A172 (cell line): ENCODE results near the gene ARHGAP10. TPM values are rescaled to one million over a fixed set of nuclear protein-coding genes. Genes with fewer than 3 reads are reported as not detected.

Experiments used
- DNase-seq: peaks from one replicate; pipeline ENCODE4 v3.0.0-alpha.2; 2015; ENCODE audit warnings: low spot score
- total RNA-seq: library from RNA; depleted of rRNA; stranded (reverse); fragments of >200 nt; shearing (Covaris generic); gene quantifications from 2 replicates; pipeline ENCODE4 v1.2.3, GENCODE V29; 2014

ARHGAP10 gene
- total RNA-seq, 1 experiment from 2014 or later = 9.1 TPM

DNA sequence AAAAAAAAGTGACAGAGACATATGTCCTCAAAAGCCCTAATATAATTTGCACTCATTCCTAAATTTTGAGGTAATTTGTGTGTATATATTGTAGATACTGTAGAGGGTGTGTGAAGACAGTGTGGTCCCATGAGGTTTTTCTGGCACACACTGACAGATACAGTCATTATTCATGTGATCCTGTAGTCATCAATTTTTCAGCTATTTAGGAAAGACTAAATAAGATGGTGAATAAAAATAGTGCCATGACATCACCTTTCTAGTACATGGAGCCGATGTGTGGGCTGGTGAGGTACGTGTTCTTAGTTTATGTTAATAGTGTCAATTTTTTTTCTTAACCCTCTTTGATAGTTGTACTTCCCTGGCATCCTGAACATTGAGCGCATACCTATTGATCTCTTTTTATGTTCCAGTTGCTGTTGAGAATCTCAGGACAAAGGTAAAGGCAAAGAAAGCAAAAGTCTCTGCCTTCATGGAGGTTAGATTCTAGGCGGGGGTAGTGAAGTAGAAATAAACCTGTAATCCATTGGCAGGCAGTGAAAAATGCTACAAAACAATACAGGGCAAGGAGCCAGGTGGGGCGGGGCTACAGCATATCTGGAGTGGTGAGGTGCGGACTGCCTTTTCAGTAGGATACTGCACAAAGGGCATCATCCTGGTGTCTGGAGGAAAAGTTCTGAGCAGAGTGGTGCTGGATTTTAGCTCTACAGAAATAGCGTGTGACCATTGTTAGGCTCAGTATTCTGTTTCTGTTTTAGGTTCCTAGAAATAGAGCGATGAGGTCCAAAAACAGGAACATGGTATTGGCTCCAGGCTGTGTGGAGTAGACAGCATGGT is 93.8 kb downstream of the ARHGAP10 start:
- DNase-seq = peak; percentile 18

DNA sequence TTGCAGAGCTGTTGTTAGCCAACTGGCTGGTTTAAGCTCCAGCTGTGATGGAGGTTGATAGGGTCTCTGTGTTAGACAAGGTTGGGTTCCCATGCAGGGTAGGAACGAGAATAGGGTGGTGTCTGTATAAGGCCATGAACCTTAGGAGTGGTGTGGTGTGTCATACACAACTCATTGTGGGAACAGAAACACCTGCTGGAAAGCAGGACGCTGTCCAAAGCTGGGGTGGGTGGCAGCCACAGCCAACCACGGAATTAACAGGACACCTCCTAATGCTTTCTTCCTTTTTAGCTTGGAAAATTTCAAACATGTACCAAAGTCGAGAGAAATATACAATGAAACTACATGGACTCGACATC is 94.4 kb downstream of the ARHGAP10 start:
- no peak for DNase-seq

DNA sequence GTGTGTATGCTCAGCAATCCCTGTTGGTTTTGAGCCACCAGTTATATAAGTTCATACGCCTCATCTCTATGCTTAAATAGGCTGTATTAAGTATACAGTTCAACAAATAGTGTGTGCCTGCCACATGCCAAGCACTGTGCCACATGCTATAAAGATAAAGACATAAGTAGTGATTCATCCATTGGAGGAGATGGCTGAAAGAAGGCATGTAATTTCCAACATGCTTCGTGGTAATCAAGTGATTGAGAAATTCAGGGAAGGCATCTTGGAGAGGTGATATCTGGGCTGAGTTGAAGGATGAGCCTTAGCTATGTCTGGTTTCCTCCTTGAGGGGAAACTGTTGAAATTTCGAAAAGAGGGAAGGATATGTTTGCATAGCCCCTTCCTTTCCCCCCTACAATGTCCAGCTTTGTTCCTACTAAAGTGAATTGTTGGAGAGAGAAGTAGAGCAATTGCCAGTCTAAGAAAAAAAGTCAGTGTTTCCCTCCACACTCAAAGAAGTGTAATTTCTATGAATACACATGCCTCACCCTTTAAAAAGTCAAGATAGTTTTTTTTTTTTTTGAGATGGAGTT is 96.5 kb downstream of the ARHGAP10 start:
- no peak for DNase-seq

DNA sequence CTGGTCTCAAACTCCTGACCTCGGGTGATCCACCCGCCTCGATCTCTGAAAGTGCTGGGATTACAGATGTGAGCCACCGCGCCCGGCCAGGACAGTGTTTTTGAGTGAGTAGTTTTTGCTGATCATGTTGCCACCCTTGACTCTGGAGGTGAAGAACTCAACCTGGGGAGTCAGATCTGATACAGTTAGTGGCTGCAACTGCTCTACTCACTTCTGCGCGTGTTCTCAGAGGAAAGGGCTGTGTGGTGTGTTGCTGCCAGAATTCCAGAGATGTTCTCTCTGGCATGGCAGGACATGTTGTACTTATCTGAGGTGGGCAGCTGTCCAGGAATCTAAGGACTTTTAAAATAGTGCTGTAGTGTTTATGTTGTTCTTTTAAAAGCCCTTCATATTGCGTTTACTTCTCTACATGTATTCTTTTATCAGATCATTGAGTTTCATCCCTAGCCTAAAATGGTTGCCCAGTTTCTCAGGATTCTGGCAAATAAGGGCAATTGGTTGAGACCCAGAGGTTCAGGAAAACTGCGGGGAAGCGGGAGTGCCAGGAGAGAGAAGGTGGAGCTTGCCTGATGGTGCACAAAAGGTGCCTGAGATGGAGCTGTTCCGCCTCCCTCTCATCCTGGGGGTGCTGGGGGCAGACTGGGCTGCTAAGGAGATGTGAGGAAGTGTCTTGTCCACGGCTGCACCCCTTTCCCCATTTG is 97.7 kb downstream of the ARHGAP10 start:
- no peak for DNase-seq

DNA sequence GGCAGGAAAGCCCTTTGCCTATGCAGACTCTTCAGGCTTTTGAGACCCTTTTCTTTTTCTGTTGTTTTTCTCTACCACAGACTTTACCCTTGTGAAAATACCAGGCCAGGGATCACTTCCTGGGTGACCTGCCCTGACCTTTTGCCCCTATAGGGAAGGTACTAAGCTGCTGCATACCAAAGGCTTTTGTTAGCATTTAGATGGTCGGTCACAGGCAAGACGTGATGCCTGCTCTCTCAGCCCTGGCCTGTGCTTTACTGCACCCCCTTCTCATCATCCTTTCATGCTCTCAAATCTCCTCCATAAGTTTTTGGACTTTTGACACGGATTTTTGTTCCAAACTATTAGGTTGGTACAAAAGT is 98.2 kb downstream of the ARHGAP10 start:
- no peak for DNase-seq

DNA sequence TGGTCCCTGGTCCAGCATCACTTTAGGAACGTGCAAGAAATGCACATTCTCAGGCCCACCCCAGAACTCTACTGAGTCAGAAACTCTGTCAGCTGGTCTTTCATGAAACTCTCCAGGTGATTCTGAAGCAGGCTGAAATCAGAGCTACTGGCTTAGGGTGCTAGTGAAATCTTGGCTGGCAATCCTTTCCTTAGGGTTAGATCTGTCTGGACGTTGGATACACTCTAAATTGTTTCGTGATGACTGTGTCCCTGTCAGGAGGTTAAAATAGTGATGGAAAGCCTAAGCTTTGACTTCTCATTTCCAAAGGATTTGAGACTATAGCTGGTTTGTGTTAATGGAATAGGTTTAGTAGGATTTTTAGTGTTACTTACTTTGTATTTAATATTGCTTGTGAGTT is 99.1 kb downstream of the ARHGAP10 start:
- DNase-seq = peak; percentile 54

DNA sequence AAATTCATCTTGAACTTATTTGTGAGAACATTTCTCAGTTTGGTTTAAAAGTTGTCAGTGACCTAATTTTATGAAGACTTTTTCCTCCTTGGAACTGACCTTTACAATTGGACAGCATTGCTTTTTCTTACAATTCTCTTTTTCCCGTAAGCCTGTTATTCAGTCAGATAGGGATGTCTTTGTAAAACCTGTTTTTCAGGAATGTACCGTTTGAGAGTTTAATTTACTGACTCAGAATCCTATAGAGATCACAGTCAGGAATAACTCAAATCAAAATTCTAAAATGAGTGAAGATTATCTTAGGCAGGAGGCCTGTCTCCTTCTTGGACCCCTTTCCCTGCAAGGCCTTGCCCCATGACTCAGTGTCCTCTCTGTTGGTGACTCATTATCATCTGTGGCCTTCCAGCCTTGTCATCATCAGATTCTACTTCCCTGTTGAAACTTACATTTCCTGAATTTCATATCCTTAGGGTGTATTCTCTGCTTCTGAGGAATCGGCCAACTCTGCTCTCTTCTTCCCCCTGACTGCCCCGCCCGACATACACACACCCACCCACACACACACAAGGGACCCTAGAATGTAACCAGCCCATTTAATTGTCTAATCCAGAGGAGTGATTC is 99.8 kb downstream of the ARHGAP10 start:
- DNase-seq = peak; percentile 83

DNA sequence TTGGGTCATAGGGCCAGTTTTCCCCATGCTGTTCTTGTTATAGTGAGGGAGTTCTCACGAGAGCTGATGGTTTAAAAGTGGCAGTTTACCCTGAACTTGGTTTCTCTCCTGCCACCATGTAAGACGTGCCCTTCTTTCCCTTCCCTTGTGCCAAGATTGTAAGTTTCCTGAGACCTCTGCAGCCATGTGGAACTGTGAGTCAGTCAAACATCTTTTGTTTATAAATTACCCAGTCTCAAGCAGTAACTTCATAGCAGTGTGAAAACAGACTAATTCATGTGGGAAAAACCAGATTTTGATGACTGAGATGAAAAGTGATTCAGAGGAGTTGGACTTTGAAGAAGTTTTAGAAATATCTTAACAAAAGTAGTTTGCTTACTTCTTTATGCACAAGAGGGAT is 101.4 kb downstream of the ARHGAP10 start:
- DNase-seq = peak; percentile 11

DNA sequence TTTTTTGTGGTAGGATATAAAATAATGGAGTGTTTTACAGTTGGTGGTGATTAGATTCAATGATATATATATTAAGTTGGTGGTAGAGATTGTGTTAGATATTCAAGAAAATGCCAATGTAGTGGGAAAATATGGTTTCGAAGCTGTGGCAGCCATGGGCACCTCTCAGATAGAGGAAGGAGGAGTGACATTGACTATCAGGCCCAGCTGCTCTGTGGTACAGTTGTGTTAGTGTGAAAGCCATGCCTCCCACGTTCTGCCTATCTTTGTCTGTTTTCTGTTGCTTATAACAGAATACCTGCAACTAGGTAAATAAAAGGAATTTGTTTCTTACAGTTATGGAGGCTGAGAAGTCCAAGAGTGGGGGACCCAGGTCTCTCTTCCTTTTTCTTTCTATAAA is 101.9 kb downstream of the ARHGAP10 start:
- no peak for DNase-seq

DNA sequence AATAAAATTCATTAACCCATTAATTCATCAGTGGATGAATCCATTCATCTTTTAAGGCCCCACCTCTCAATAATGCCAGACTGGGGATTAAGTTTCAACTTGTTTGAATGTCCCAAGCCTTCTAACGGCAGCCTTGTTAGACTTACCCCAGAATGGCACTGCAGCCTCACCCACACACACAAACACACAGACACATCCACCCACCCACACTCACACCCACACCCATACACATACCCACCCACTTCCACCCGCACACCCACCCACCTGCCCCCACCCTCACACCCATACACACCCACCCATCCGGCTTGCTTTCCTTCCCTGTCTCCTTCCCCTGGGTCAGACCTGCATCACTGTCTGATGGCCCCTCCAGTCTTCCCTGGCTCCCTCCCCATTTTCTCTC is 102.6 kb downstream of the ARHGAP10 start:
- no peak for DNase-seq

DNA sequence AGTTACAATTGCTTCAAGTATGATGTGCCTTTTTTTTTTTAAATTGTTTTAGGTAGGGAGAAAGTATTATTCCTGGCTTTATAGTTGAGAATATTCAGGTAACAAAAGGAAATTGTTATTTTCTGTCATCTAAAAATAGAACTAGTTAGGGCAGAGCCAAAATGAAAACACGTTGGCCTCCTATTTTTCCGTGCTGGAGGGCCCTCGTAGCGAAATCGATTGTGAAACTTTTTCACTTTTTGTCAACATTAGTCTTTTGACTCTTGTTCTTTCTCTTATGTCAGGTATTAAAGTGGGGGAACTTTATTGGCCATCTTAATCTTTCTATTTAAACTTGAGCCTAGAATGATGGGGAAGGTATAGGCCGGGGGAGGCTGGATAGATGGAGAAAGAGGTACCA is 104.9 kb downstream of the ARHGAP10 start:
- no peak for DNase-seq

DNA sequence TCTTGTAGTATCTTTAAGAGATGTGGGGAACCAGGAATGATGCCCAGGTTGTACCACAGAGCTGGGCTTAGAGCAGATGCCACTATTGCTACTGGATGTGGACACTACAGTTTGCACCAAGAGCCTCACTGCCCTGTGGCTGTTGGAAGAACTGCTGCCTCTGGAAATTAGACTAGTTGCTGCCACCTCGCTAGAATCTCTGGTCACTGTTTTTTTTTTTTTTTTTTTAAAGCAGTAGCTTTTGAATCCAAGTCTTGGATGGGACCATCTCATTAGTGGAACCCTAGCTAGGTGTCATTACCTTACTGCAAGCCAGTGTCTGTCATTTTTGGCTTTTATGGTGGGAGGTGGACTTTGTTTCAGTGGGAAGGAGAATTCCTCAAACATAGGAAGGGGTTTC is 105.5 kb downstream of the ARHGAP10 start:
- no peak for DNase-seq

DNA sequence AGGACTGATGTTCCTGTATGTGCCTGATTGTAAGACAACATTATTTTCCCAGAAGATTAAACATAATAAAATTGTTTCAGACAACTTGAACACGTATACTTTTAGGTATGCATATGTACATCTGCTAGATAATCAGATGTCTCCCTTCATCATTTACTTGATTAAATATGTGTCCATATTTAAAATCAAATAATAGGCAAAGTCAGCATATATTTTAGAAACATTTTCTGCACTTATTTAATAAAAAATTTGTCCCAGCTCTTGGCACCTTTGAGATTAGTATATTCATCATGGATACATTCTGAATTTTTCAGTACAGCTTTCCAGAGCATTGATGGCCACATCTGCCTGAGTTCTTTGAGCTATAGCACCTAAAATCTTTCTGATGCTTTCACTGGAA is 106.0 kb downstream of the ARHGAP10 start:
- DNase-seq = no peak

DNA sequence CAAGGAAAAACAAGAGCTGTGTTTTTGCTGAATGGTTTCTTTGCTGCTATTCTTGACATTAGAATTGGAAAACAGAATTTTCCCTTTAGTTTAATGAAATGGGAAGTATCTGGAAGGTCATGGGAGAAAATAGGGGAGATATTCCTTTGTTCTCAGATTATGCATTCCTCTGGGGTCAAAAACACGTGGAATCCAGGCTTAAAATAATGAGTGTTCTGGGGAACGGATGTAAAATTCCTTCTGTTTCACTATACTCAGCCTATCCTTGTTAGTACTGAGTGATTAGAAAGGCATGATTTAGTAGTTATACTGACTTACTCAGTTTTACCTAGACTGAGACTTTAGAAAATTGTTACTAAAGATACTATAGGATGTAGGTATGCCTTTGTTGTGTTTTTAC is 107.3 kb downstream of the ARHGAP10 start:
- DNase-seq = no peak

DNA sequence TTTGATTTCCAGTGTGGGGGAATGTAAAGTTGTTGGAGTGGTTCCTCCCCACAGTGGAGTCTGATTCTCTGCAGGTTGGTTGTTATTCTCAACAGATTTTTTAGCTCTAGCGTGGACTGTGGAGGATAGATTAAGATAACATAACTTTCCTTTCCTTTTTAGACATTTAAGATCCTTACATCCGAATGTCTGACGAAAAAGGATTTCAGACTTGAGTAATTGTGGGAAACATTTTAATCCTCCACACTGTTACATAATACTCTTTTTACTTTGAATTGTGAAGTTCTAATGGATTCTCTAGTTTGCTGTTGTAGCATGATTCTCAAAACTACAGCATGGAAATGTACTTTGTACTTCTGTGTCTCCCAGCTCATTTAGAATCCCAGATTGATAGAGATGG is 107.8 kb downstream of the ARHGAP10 start:
- DNase-seq = no peak

DNA sequence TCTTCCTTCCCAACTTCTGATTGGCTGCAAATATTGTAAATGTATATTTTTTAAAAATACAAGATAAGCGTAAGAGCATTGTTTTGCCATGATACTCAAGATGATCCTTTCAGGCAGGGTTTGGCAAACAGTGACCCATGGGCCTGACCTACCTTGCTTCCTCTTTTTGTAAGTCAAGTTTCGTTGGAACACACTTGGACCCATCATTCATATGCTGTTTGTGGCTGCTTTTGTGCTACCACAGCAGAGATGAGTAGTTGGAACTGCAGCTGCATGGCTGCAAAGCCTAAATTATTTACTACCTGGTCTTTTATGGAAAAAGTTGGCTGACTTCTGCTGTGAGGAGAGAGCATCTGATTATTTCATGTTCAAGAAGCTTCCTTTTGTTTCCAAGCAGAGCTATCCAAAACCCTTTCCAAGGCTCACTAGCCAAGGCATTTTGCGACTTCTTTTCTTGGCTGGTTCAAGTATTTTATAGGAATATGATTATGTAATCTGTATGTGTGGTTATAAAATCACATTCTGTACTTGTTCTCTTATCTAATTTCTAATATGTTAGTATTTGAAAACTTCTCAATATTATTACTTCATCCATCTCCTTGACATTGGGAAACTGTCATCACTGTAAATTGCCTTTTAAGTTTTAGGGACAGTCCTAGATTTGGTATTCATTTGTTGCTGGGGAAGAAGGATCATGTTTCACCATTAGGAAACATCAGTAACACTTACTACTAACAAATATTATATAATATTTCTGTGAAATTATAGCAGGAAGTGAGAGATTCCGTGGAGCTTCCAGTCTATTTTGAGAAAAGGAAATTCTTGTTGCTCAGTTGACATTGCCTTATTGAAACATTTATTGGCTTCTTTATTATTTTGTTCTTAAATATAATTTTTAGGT is 109.2 kb downstream of the ARHGAP10 start:
- no peak for DNase-seq

DNA sequence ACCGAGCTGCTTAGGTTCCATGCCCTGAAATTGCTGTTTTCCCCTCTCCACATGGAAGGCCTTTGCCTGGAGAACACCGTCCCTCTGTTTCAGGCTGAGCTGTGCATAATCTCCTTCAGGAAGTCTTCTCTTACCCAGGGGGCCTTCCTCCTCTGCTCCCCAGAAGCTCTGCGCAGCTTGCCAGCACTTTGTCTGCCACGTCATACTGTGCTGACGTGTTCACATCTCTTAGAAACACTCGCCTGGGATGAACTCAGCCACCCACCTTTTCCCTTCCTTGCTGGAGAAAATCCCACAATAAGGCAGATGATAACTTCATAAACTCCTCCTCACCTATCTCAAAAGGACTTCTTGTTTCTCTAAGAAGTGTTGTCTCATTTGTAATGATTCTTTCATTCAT is 110.7 kb downstream of the ARHGAP10 start:
- peak; percentile 19 for DNase-seq

DNA sequence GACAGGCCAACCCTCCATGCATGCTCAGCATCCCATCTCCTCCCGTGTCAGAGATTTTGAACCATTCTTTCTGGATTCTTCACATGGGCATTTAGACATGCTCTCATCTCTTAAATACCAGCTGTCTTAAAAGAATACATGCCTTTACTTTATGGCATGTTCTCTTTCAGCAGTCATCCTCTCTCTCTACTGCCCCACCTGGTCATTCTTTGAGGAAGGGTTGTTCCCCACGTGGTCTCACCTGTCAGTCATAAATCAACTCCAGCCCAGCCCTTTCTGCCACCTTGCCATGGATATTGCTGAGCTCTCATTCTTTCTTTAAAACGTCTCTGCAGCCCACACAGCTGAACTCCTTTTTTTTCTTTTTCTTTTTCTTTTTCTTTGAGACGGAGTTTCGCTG is 111.3 kb downstream of the ARHGAP10 start:
- peak; percentile 29 for DNase-seq

DNA sequence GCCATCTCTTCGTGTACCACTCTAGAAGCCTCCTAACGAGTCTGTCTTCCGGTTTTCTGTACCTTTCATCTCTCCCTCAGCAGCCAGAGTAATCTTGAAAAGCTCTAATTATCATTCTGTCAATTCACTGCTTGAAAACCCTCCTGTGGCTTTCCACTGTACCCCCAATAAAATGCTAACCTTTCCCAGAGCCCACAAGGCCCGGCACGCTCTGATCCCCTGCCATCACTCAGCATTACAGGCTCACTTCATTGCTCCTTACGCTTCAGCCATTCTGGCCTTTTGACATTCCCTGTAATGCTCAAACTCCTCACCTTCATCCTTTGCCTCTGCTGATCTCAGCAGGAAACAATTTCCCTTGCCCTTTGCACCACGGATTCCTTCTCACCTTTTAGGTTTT is 112.9 kb downstream of the ARHGAP10 start:
- DNase-seq = no peak

DNA sequence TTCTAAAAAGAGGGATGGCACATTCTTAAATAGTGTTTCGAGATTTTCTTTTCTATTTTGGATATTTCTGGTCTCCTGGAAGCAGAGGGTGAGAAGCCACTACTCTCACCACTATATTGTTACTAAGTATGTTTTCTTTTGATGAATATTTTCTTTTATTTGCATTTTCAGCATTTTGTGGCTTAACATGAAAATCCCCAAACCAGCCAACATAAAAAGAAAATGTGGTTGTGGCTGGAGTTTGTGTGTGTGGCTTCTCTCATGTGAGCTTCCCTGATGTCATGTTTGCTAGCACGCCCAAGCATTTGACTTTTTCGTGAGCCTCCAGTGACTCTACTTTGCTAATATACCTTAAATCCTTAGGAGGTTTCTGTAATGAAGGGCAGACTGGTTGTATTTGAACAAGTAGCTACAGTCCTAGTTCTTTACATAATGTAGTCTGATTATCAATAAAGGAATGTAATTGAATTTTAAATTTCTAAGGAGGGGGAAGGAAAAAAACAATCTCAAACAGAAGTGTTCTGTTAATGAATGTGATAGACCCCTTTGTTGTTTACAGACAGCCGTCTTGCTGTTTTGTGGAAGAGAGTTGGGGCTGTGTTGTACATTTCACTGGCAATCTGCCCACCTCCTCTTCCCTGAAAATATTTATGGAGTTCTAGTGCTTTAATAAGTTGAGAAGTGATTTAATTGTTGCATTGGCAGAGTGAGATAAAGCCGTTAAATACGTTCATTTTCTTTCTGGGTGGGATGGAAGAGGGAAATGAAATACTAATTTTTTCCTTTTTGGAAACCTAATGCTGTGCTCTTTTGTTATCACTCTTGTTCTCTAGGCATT is 114.6 kb downstream of the ARHGAP10 start:
- DNase-seq = no peak
